Activated CD8-positive, alpha-beta memory T cell treated with anti-CD3 and anti-CD28 coated beads, Interleukin-2, amount 10 ng/mL, durations not matched to agents 7 days and 5 days (primary cell): Measurements from ENCODE around the gene APEH. TPM values are rescaled to one million over a fixed set of nuclear protein-coding genes. Genes with fewer than 3 reads are reported as not detected.

ENCODE experiments used
- ATAC-seq: fragments of 150-1000 bp; cut with Tn5 transposase; one replicate; pipeline ENCODE4 v1.10.0; 2021; ENCODE audit warnings: moderate library complexity
- CTCF ChIA-PET: fragments of 350-600 bp; sonication (Branson Sonifier 250); formaldehyde crosslinking; loops from one replicate; lab custom pipeline; 2021; ENCODE audit warnings: antibody characterized with exemption; lab: Charles Lee
- DNase-seq: peaks from one replicate; pipeline ENCODE4 v3.0.0-alpha.2; 2020
- H3K27ac Mint-ChIP-seq: one replicate; pipeline ENCODE4 v1.8.0; 2021; ENCODE audit warnings: mild to moderate bottlenecking, mixed read lengths
- H3K27me3 Mint-ChIP-seq: one replicate; pipeline ENCODE4 v1.8.0; 2021; ENCODE audit warnings: mixed read lengths
- H3K36me3 Mint-ChIP-seq: one replicate; pipeline ENCODE4 v1.8.0; 2021; ENCODE audit warnings: mild to moderate bottlenecking, mixed read lengths
- H3K4me1 Mint-ChIP-seq: one replicate; pipeline ENCODE4 v1.8.0; 2021; ENCODE audit warnings: mixed read lengths
- H3K4me3 Mint-ChIP-seq: one replicate; pipeline ENCODE4 v1.8.0; 2021; ENCODE audit warnings: mild to moderate bottlenecking, moderate library complexity, mixed read lengths
- H3K9me3 Mint-ChIP-seq: one replicate; pipeline ENCODE4 v1.8.0; 2022; ENCODE audit warnings: low read depth, mixed read lengths
- total RNA-seq, 2 experiments: library from RNA; stranded (reverse); gene quantifications; one replicate each; pipeline ENCODE4 v1.2.3, GENCODE V29; 2021

APEH gene
- 100 to 1,000 TPM; 150 to 172 TPM for total RNA-seq

- H3K4me1 Mint-ChIP-seq: peaks cover 34% of the 10 kb centered on the region
- H3K27ac Mint-ChIP-seq: peak within 1 kb of the TSS; percentile 99
- H3K9me3 Mint-ChIP-seq: no peaks in the 10 kb centered on the region
- ATAC-seq (peak; percentile 87), DNase-seq (peak; percentile 99)
- H3K36me3 Mint-ChIP-seq: peaks cover 13% of the 10 kb centered on the region
- CTCF ChIA-PET: interaction anchor here (0.7 to 5.4 kb wide), 7 partner anchors 28 to 140 kb away, joined by 3 to 272 read pairs (median 4); partner anchors contain the start of gene BSN
- H3K27me3 Mint-ChIP-seq: no peaks in the 10 kb centered on the region
- H3K4me3 Mint-ChIP-seq: peak within 1 kb of the TSS; percentile 96
These were observed at the start of gene APEH for GRCh38 chr3:49673715-49674496. Gene APEH (plus strand): TSS chr3:49674351. CDS start chr3:49674402, 51 bp downstream.

GRCh38 chr3:49625071-49625470, 49.1 kb upstream of the APEH start:
- Mint-ChIP-seq H3K4me1 (peaks cover 16% of the 10 kb centered on the region), H3K27ac (no peak overlapping the region), H3K27me3 (peaks cover 12% of the 10 kb centered on the region), H3K36me3 (no peaks in the 10 kb centered on the region), H3K9me3 (no peaks in the 10 kb centered on the region), H3K4me3 (no peak overlapping the region)
- DNase-seq: no peak
- no peak for ATAC-seq
- CTCF ChIA-PET: no interaction called here

GRCh38 chr3:49626101-49626581, 48.0 kb upstream of the APEH start:
- H3K27me3 Mint-ChIP-seq: peaks cover 13% of the 10 kb centered on the region
- ATAC-seq (no peak), DNase-seq (no peak)
- H3K27ac Mint-ChIP-seq: no peak overlapping the region
- CTCF ChIA-PET: interaction anchor here (0.9 kb wide), 1 partner anchor 11 kb away, joined by 3 read pairs; no protein-coding TSS in a partner anchor
- H3K36me3 Mint-ChIP-seq: no peaks in the 10 kb centered on the region
- H3K4me1 Mint-ChIP-seq: peaks cover 16% of the 10 kb centered on the region
- no peaks in the 10 kb centered on the region for H3K9me3 Mint-ChIP-seq
- no peak overlapping the region for H3K4me3 Mint-ChIP-seq

- CTCF ChIA-PET: interaction anchor here (0.9 to 1.3 kb wide), 2 partner anchors 10 to 24 kb away, joined by 3 read pairs; no protein-coding TSS in a partner anchor
- DNase-seq: no peak
- Mint-ChIP-seq H3K4me1 (peaks cover 16% of the 10 kb centered on the region), H3K4me3 (no peak overlapping the region), H3K27ac (no peak overlapping the region), H3K9me3 (no peaks in the 10 kb centered on the region), H3K36me3 (no peaks in the 10 kb centered on the region), H3K27me3 (peaks cover 9% of the 10 kb centered on the region)
- ATAC-seq: no peak
These were observed 47.4 kb upstream of the APEH start for GRCh38 chr3:49626796-49627195.

DNA sequence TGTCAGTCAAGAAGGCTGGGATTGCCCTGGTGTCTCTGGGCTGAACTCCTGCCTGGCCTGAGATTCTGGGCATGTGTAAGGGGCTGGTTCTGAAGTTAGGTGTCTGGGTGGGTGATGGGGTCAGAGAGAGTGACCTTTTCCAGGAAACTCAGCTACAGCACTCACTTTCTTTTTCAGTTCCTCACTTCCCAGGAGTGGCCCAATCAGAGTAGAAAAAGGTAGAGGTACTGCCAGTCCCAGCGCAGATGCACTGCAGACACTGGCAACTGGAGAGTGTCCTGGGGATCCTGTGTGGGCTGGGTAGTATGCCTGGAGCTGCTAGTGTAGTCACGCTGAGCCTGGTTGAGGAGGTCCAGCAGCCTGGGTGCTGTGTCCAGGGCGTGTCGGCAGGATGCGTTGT, 46.5 kb upstream of the APEH start:
- H3K4me1 Mint-ChIP-seq: peaks cover 16% of the 10 kb centered on the region

GRCh38 chr3:49628249-49628648, 45.9 kb upstream of the APEH start:
- H3K4me3 Mint-ChIP-seq: no peak overlapping the region
- DNase-seq: no peak
- H3K9me3 Mint-ChIP-seq: no peaks in the 10 kb centered on the region
- no peak for ATAC-seq
- peaks cover 16% of the 10 kb centered on the region for H3K4me1 Mint-ChIP-seq
- no peaks in the 10 kb centered on the region for H3K36me3 Mint-ChIP-seq
- CTCF ChIA-PET: interaction anchor here (1.3 kb wide), 1 partner anchor 22 kb away, joined by 3 read pairs; no protein-coding TSS in a partner anchor
- peaks cover 8% of the 10 kb centered on the region for H3K27me3 Mint-ChIP-seq
- H3K27ac Mint-ChIP-seq: no peak overlapping the region

More for the DNA sequence above, 46.5 kb upstream of the APEH start:
- Mint-ChIP-seq H3K9me3 (no peaks in the 10 kb centered on the region), H3K36me3 (no peaks in the 10 kb centered on the region), H3K27ac (no peak overlapping the region), H3K4me3 (no peak overlapping the region), H3K27me3 (peaks cover 8% of the 10 kb centered on the region)
- ATAC-seq: no peak
- DNase-seq: no peak
- CTCF ChIA-PET: interaction anchor here (1.3 kb wide), 1 partner anchor 23 kb away, joined by 3 read pairs; no protein-coding TSS in a partner anchor

- no peaks in the 10 kb centered on the region for H3K9me3 Mint-ChIP-seq
- H3K27ac Mint-ChIP-seq: no peak overlapping the region
- H3K4me3 Mint-ChIP-seq: no peak overlapping the region
- peaks cover 18% of the 10 kb centered on the region for H3K4me1 Mint-ChIP-seq
- H3K36me3 Mint-ChIP-seq: no peaks in the 10 kb centered on the region
- peaks cover 10% of the 10 kb centered on the region for H3K27me3 Mint-ChIP-seq
- ATAC-seq: no peak
- no peak for DNase-seq
- CTCF ChIA-PET: interaction anchor here (0.6 kb wide), 1 partner anchor 37 kb away, joined by 3 read pairs; no protein-coding TSS in a partner anchor
These were observed 44.7 kb upstream of the APEH start for GRCh38 chr3:49629451-49629850.

- ATAC-seq (no peak), DNase-seq (no peak)
- CTCF ChIA-PET: no interaction called here
- Mint-ChIP-seq H3K27ac (no peak overlapping the region), H3K4me3 (no peak overlapping the region), H3K9me3 (no peaks in the 10 kb centered on the region), H3K4me1 (peaks cover 18% of the 10 kb centered on the region), H3K36me3 (no peaks in the 10 kb centered on the region), H3K27me3 (peaks cover 10% of the 10 kb centered on the region)
These were observed 44.3 kb upstream of the APEH start for GRCh38 chr3:49629866-49630265.

DNA sequence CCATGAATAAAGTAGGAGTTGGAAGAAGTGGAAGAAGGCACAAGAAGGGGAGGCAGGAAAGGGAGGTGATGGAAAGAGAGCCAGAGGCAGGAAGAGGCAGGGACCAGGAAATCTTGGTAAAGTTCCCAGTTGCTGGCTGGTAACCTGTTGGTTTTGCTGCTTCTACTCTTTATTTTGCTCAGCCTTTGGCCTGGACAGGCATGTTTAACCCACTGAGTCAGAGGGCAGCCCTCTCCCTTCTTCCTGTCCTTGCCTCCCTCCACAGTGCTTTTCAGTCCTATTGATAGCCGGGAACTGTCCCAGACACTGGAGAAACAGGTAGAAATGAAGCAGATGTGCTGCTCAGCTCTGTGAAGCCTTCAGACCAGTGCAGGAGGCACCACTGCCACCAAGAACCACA, 43.4 kb upstream of the APEH start:
- Mint-ChIP-seq H3K27me3 (peaks cover 10% of the 10 kb centered on the region), H3K4me1 (peaks cover 18% of the 10 kb centered on the region), H3K4me3 (no peak overlapping the region), H3K9me3 (no peaks in the 10 kb centered on the region), H3K27ac (no peak overlapping the region), H3K36me3 (no peaks in the 10 kb centered on the region)
- ATAC-seq (no peak), DNase-seq (no peak)
- CTCF ChIA-PET: no interaction called here

GRCh38 chr3:49634736-49635135, 39.4 kb upstream of the APEH start:
- H3K27ac Mint-ChIP-seq: no peak overlapping the region
- peaks cover 10% of the 10 kb centered on the region for H3K27me3 Mint-ChIP-seq
- peaks cover 8% of the 10 kb centered on the region for H3K4me1 Mint-ChIP-seq
- no peak for ATAC-seq
- H3K9me3 Mint-ChIP-seq: no peaks in the 10 kb centered on the region
- no peak overlapping the region for H3K4me3 Mint-ChIP-seq
- H3K36me3 Mint-ChIP-seq: no peaks in the 10 kb centered on the region
- CTCF ChIA-PET: no interaction called here
- no peak for DNase-seq

DNA sequence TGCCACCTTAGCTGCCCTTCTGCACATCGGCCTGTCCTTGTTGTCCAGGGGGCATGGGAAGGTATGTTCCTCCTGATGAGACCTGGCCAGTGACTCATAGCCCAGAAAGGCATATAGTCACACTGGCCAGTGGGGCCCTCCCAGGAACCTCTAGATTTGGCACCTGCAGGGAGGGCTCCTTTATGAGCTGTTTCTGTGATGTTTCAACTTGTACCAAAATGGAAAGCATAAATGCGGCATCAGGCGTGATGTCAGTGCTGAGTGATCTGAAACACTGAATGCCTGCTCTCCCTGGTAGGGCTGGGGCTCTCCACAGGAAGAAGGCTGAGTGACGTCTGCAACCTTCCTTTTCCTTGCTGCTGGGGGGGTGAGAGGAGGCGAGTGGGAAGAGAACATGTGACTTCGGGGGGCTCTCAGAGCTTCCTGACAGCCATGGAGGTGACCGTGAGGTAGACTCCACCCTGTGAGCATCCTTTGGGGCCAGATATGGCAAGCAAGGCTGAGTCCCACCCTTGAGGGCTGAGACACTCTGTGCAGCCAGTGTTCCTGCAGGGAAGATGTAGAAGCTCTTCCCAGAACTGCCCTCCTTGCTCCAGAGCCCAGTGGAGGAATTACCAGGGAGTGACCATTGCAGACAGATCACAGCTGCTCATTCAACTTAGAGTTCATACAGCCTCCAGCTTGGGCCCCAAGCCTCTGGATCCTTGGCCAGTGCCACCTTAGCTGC, 37.1 kb upstream of the APEH start:
- peaks cover 3% of the 10 kb centered on the region for H3K27me3 Mint-ChIP-seq
- no peak overlapping the region for H3K4me3 Mint-ChIP-seq
- peak; percentile 44 for DNase-seq
- H3K9me3 Mint-ChIP-seq: no peaks in the 10 kb centered on the region
- H3K36me3 Mint-ChIP-seq: no peaks in the 10 kb centered on the region
- H3K27ac Mint-ChIP-seq: no peak overlapping the region
- peak; percentile 48 for ATAC-seq
- CTCF ChIA-PET: interaction anchor here (0.8 to 2.9 kb wide), 4 partner anchors 9 to 165 kb away, joined by 3 to 15 read pairs (median 3); no protein-coding TSS in a partner anchor
- peaks cover 8% of the 10 kb centered on the region for H3K4me1 Mint-ChIP-seq

GRCh38 chr3:49638445-49638844, 35.7 kb upstream of the APEH start:
- H3K9me3 Mint-ChIP-seq: no peaks in the 10 kb centered on the region
- CTCF ChIA-PET: interaction anchor here (2.9 kb wide), 1 partner anchor 99 kb away, joined by 15 read pairs; no protein-coding TSS in a partner anchor
- no peak for DNase-seq
- no peak overlapping the region for H3K27ac Mint-ChIP-seq
- H3K27me3 Mint-ChIP-seq: peaks cover 2% of the 10 kb centered on the region
- H3K4me3 Mint-ChIP-seq: no peak overlapping the region
- peaks cover 8% of the 10 kb centered on the region for H3K4me1 Mint-ChIP-seq
- ATAC-seq: no peak
- H3K36me3 Mint-ChIP-seq: no peaks in the 10 kb centered on the region

GRCh38 chr3:49639551-49639950, 34.6 kb upstream of the APEH start:
- DNase-seq: no peak
- Mint-ChIP-seq H3K4me3 (no peak overlapping the region), H3K36me3 (no peaks in the 10 kb centered on the region), H3K9me3 (no peaks in the 10 kb centered on the region), H3K4me1 (peaks cover 7% of the 10 kb centered on the region), H3K27ac (no peak overlapping the region), H3K27me3 (no peaks in the 10 kb centered on the region)
- ATAC-seq: no peak
- CTCF ChIA-PET: interaction anchor here (1.1 kb wide), 1 partner anchor 32 kb away, joined by 3 read pairs; no protein-coding TSS in a partner anchor
